ENCODE measurements around the gene ERGIC1. TPM values are rescaled to one million over a fixed set of nuclear protein-coding genes. Genes with fewer than 3 reads are reported as not detected.

ERGIC1 gene
- total RNA-seq, 2 donors from 2014 or later, result 34.0 to 35.7 TPM

GRCh38 chr5:172867761-172868435 is 33.8 kb downstream of the ERGIC1 start:
- H3K4me3 Mint-ChIP-seq, result no peak overlapping the region
- peaks cover 5% of the 10 kb centered on the region for H3K4me1 Mint-ChIP-seq
- no peaks in the 10 kb centered on the region for H3K9me3 Mint-ChIP-seq
- ATAC-seq (replicated peaks), result no peak
- no peaks in the 10 kb centered on the region for H3K27me3 Mint-ChIP-seq
- no peaks in the 10 kb centered on the region for H3K36me3 Mint-ChIP-seq (ENCODE audit: low read depth)
- no peak overlapping the region for H3K27ac Mint-ChIP-seq

- Mint-ChIP-seq H3K4me1 (peaks cover 5% of the 10 kb centered on the region), H3K9me3 (no peaks in the 10 kb centered on the region), H3K27me3 (no peaks in the 10 kb centered on the region), H3K4me3 (no peak overlapping the region), H3K27ac (no peak overlapping the region), H3K36me3 (ENCODE audit: low read depth) (no peaks in the 10 kb centered on the region)
- no peak for ATAC-seq (replicated peaks)
Measured at GRCh38 chr5:172868436-172868923, 34.4 kb downstream of the ERGIC1 start.

GRCh38 chr5:172868924-172869591 is 35.0 kb downstream of the ERGIC1 start:
- Mint-ChIP-seq H3K27me3 (no peaks in the 10 kb centered on the region), H3K9me3 (no peaks in the 10 kb centered on the region), H3K4me1 (peaks cover 5% of the 10 kb centered on the region), H3K36me3 (ENCODE audit: low read depth) (no peaks in the 10 kb centered on the region), H3K27ac (no peak overlapping the region), H3K4me3 (no peak overlapping the region)
- peak; percentile 35 for ATAC-seq (replicated peaks)

- peaks cover 5% of the 10 kb centered on the region for H3K4me1 Mint-ChIP-seq
- no peak overlapping the region for H3K27ac Mint-ChIP-seq
- no peaks in the 10 kb centered on the region for H3K36me3 Mint-ChIP-seq (ENCODE audit: low read depth)
- no peaks in the 10 kb centered on the region for H3K27me3 Mint-ChIP-seq
- ATAC-seq (replicated peaks), result no peak
- H3K9me3 Mint-ChIP-seq, result no peaks in the 10 kb centered on the region
- no peak overlapping the region for H3K4me3 Mint-ChIP-seq
Measured at GRCh38 chr5:172869691-172870090, 35.6 kb downstream of the ERGIC1 start.

GRCh38 chr5:172870291-172870714 is 36.3 kb downstream of the ERGIC1 start:
- ATAC-seq (replicated peaks), result no peak
- Mint-ChIP-seq H3K27ac (no peak overlapping the region), H3K4me1 (peaks cover 5% of the 10 kb centered on the region), H3K27me3 (no peaks in the 10 kb centered on the region), H3K4me3 (no peak overlapping the region), H3K9me3 (no peaks in the 10 kb centered on the region), H3K36me3 (ENCODE audit: low read depth) (no peaks in the 10 kb centered on the region)

- no peak for ATAC-seq (replicated peaks)
- H3K27ac Mint-ChIP-seq, result no peak overlapping the region
- no peaks in the 10 kb centered on the region for H3K9me3 Mint-ChIP-seq
- H3K36me3 Mint-ChIP-seq (ENCODE audit: low read depth), result no peaks in the 10 kb centered on the region
- H3K4me1 Mint-ChIP-seq, result peaks cover 5% of the 10 kb centered on the region
- no peak overlapping the region for H3K4me3 Mint-ChIP-seq
- H3K27me3 Mint-ChIP-seq, result no peaks in the 10 kb centered on the region
Measured at GRCh38 chr5:172870715-172871461, 36.8 kb downstream of the ERGIC1 start.

- H3K4me3 Mint-ChIP-seq, result no peak overlapping the region
Measured at GRCh38 chr5:172871536-172871935, 37.5 kb downstream of the ERGIC1 start.

GRCh38 chr5:172871982-172872381 is 37.9 kb downstream of the ERGIC1 start:
- Mint-ChIP-seq H3K27me3 (no peaks in the 10 kb centered on the region), H3K9me3 (no peaks in the 10 kb centered on the region), H3K4me3 (no peak overlapping the region), H3K4me1 (peaks cover under 1% of the 10 kb centered on the region), H3K36me3 (ENCODE audit: low read depth) (no peaks in the 10 kb centered on the region), H3K27ac (no peak overlapping the region)
- no peak for ATAC-seq (replicated peaks)

More at GRCh38 chr5:172871536-172871935, 37.5 kb downstream of the ERGIC1 start:
- Mint-ChIP-seq H3K9me3 (no peaks in the 10 kb centered on the region), H3K27ac (no peak overlapping the region), H3K36me3 (ENCODE audit: low read depth) (no peaks in the 10 kb centered on the region), H3K4me1 (peaks cover 5% of the 10 kb centered on the region), H3K27me3 (no peaks in the 10 kb centered on the region)
- no peak for ATAC-seq (replicated peaks)

- Mint-ChIP-seq H3K27me3 (no peaks in the 10 kb centered on the region), H3K36me3 (ENCODE audit: low read depth) (no peaks in the 10 kb centered on the region), H3K4me1 (no peaks in the 10 kb centered on the region), H3K27ac (no peak overlapping the region), H3K4me3 (no peak overlapping the region), H3K9me3 (no peaks in the 10 kb centered on the region)
- ATAC-seq (replicated peaks), result no peak
Measured at GRCh38 chr5:172872997-172873491, 39.0 kb downstream of the ERGIC1 start.

- Mint-ChIP-seq H3K4me3 (no peak overlapping the region), H3K4me1 (no peaks in the 10 kb centered on the region), H3K9me3 (no peaks in the 10 kb centered on the region), H3K27me3 (no peaks in the 10 kb centered on the region), H3K27ac (no peak overlapping the region), H3K36me3 (ENCODE audit: low read depth) (no peaks in the 10 kb centered on the region)
- no peak for ATAC-seq (replicated peaks)
Measured at GRCh38 chr5:172873513-172873912, 39.5 kb downstream of the ERGIC1 start.

- no peaks in the 10 kb centered on the region for H3K9me3 Mint-ChIP-seq
- H3K36me3 Mint-ChIP-seq (ENCODE audit: low read depth), result no peaks in the 10 kb centered on the region
- peaks cover 4% of the 10 kb centered on the region for H3K4me1 Mint-ChIP-seq
- no peak overlapping the region for H3K27ac Mint-ChIP-seq
- no peaks in the 10 kb centered on the region for H3K27me3 Mint-ChIP-seq
- ATAC-seq (replicated peaks), result no peak
- H3K4me3 Mint-ChIP-seq, result no peak overlapping the region
Measured at GRCh38 chr5:172874647-172875504, 40.8 kb downstream of the ERGIC1 start.

GRCh38 chr5:172875505-172876279 is 41.6 kb downstream of the ERGIC1 start:
- Mint-ChIP-seq H3K4me3 (no peak overlapping the region), H3K27me3 (no peaks in the 10 kb centered on the region), H3K9me3 (no peaks in the 10 kb centered on the region), H3K36me3 (ENCODE audit: low read depth) (no peaks in the 10 kb centered on the region), H3K27ac (no peak overlapping the region), H3K4me1 (peaks cover 4% of the 10 kb centered on the region)
- no peak for ATAC-seq (replicated peaks)

- Mint-ChIP-seq H3K9me3 (no peaks in the 10 kb centered on the region), H3K4me1 (peaks cover 5% of the 10 kb centered on the region), H3K4me3 (no peak overlapping the region), H3K27me3 (no peaks in the 10 kb centered on the region), H3K36me3 (ENCODE audit: low read depth) (no peaks in the 10 kb centered on the region), H3K27ac (no peak overlapping the region)
- no peak for ATAC-seq (replicated peaks)
Measured at GRCh38 chr5:172876578-172876977, 42.5 kb downstream of the ERGIC1 start.
